Upper lobe of right lung (tissue), 1 donor: Measurements from ENCODE around the gene KRT35. TPM values are rescaled to one million over a fixed set of nuclear protein-coding genes. Genes with fewer than 3 reads are reported as not detected.

Experiments used
- ATAC-seq: fragments of 200-7000 bp; cut with Tn5 transposase; one replicate; pipeline ENCODE4 v1.9.1; 2020; ENCODE audit warnings: mild to moderate bottlenecking, moderate library complexity
- DNase-seq: peaks from one replicate; pipeline ENCODE4 v3.0.0-alpha.2; 2020
- H3K27ac ChIP-seq: fragments of 200-600 bp; one replicate; pipeline ENCODE4 v1.8.0; 2022
- H3K27me3 ChIP-seq: fragments of 200-600 bp; one replicate; pipeline ENCODE4 v1.8.0; 2022; ENCODE audit warnings: mild to moderate bottlenecking
- H3K36me3 ChIP-seq: fragments of 200-600 bp; one replicate; pipeline ENCODE4 v1.8.0; 2022
- H3K4me1 ChIP-seq: fragments of 200-600 bp; one replicate; pipeline ENCODE4 v1.8.0; 2022
- H3K4me3 ChIP-seq: fragments of 200-600 bp; one replicate; pipeline ENCODE4 v1.8.0; 2022; ENCODE audit warnings: mild to moderate bottlenecking
- H3K9me3 ChIP-seq: fragments of 200-600 bp; one replicate; pipeline ENCODE4 v1.8.0; 2022
- CTCF ChIP-seq: fragments of 200-600 bp; IDR thresholded peaks from one replicate; pipeline ENCODE4 v1.8.0; 2022; ENCODE audit warnings: antibody characterized with exemption
- intact Hi-C: fragments of 100-400 bp; cut with DNase I; formaldehyde crosslinking; loops from one replicate; pipeline ENCODE4 v1.11.0; 2022
- total RNA-seq: library from RNA; stranded (reverse); fragmentation: NEBNext Ultra II Directional; extraction: Animal tissue kit (Norgen Biotek cat#: 25700); gene quantifications from one replicate; pipeline ENCODE4 v1.2.1, GENCODE V29; 2021
- donor health status: DM: no; HTN: yes; CAD: no; lungs with severe emphysema.

Gene KRT35
- total RNA-seq, 1 donor from 2014 or later = not detected

GRCh38 chr17:41440531-41441033 is 40.4 kb downstream of the KRT35 start, which contains the start of gene KRT38:
Gene KRT38, minus strand, starts transcription at chr17:41440983. Its CDS starts 62 bp downstream, at chr17:41440921.
- DNase-seq (no peak), ATAC-seq (no peak)
- intact Hi-C loops = no loop called here
- no peak for TF ChIP-seq CTCF
- Histone ChIP-seq H3K27ac (no peak within 1 kb of the TSS), H3K4me3 (no peak within 1 kb of the TSS), H3K36me3 (no peaks in the 10 kb centered on the region), H3K9me3 (no peaks in the 10 kb centered on the region), H3K27me3 (no peaks in the 10 kb centered on the region), H3K4me1 (no peaks in the 10 kb centered on the region)

- ATAC-seq = no peak
- Histone ChIP-seq H3K4me1 (no peaks in the 10 kb centered on the region), H3K27ac (no peak overlapping the region), H3K9me3 (no peaks in the 10 kb centered on the region), H3K4me3 (no peak overlapping the region), H3K27me3 (no peaks in the 10 kb centered on the region), H3K36me3 (no peaks in the 10 kb centered on the region)
- intact Hi-C loops = no loop called here
- TF ChIP-seq CTCF = no peak
- DNase-seq = no peak
Observed at GRCh38 chr17:41439375-41439774, 41.6 kb downstream of the KRT35 start.

GRCh38 chr17:41437769-41438168 is 43.2 kb downstream of the KRT35 start:
- TF ChIP-seq CTCF = no peak
- H3K27ac ChIP-seq = no peak overlapping the region
- no peaks in the 10 kb centered on the region for H3K4me1 ChIP-seq
- H3K9me3 ChIP-seq = no peaks in the 10 kb centered on the region
- no peaks in the 10 kb centered on the region for H3K36me3 ChIP-seq
- ATAC-seq (no peak), DNase-seq (no peak)
- H3K4me3 ChIP-seq = no peak overlapping the region
- intact Hi-C loops = no loop called here
- H3K27me3 ChIP-seq = no peaks in the 10 kb centered on the region

GRCh38 chr17:41437254-41437653 is 43.7 kb downstream of the KRT35 start:
- Histone ChIP-seq H3K27me3 (no peaks in the 10 kb centered on the region), H3K9me3 (no peaks in the 10 kb centered on the region), H3K27ac (no peak overlapping the region), H3K4me1 (no peaks in the 10 kb centered on the region), H3K36me3 (no peaks in the 10 kb centered on the region), H3K4me3 (no peak overlapping the region)
- intact Hi-C loops = no loop called here
- DNase-seq = no peak
- ATAC-seq = no peak
- no peak for TF ChIP-seq CTCF

GRCh38 chr17:41434415-41434814 is 46.5 kb downstream of the KRT35 start:
- intact Hi-C loops = no loop called here
- no peak for ATAC-seq
- Histone ChIP-seq H3K9me3 (no peaks in the 10 kb centered on the region), H3K4me3 (no peak overlapping the region), H3K27ac (no peak overlapping the region), H3K36me3 (no peaks in the 10 kb centered on the region), H3K27me3 (no peaks in the 10 kb centered on the region), H3K4me1 (no peaks in the 10 kb centered on the region)
- TF ChIP-seq CTCF = no peak
- no peak for DNase-seq

GRCh38 chr17:41434005-41434404 is 46.9 kb downstream of the KRT35 start:
- no peak for ATAC-seq

More at GRCh38 chr17:41434005-41434404, 46.9 kb downstream of the KRT35 start:
- Histone ChIP-seq H3K27ac (no peak overlapping the region), H3K27me3 (no peaks in the 10 kb centered on the region), H3K4me3 (no peak overlapping the region), H3K36me3 (no peaks in the 10 kb centered on the region), H3K9me3 (no peaks in the 10 kb centered on the region), H3K4me1 (no peaks in the 10 kb centered on the region)
- intact Hi-C loops = no loop called here
- DNase-seq = no peak
- TF ChIP-seq CTCF = no peak
